NCI-H2107 treated with DMSO at 0.1 percent for 48 hours (cell line): ENCODE results near the gene ARID3A.
A peak's percentile ranks its signal among the peaks of the same experiment; 100 is the strongest.

Experiments used
- DNase-seq: peaks from one replicate; lab custom pipeline; 2025; ENCODE audit not compliant: unreplicated experiment; lab: John Stamatoyannopoulos, UW

Gene ARID3A

GRCh38 chr19:984165-984967 lies 58.5 kb downstream of the ARID3A start, which contains the start of gene WDR18:
WDR18 (plus strand) TSS chr19:984345; CDS start chr19:984354, 9 bp downstream.
- peak; percentile 62 for DNase-seq

- DNase-seq, result no peak
These were observed 60.2 kb downstream of the ARID3A start for GRCh38 chr19:986083-986482.

- DNase-seq, result no peak
These were observed 62.2 kb downstream of the ARID3A start for GRCh38 chr19:988081-988480.

- DNase-seq, result no peak
These were observed 62.7 kb downstream of the ARID3A start for GRCh38 chr19:988510-988909.

GRCh38 chr19:989381-990081 lies 63.7 kb downstream of the ARID3A start:
- DNase-seq, result no peak

- DNase-seq, result no peak
These were observed 64.3 kb downstream of the ARID3A start for GRCh38 chr19:990119-990571.

GRCh38 chr19:990746-991145 lies 64.9 kb downstream of the ARID3A start:
- DNase-seq, result no peak

GRCh38 chr19:991174-991931 lies 65.5 kb downstream of the ARID3A start:
- DNase-seq, result no peak

GRCh38 chr19:991932-992669 lies 66.3 kb downstream of the ARID3A start:
- DNase-seq, result no peak

- DNase-seq, result no peak
These were observed 66.8 kb downstream of the ARID3A start for GRCh38 chr19:992670-993055.

- DNase-seq, result no peak
These were observed 67.6 kb downstream of the ARID3A start for GRCh38 chr19:993361-993830.

GRCh38 chr19:993831-994393 lies 68.1 kb downstream of the ARID3A start:
- DNase-seq, result no peak

GRCh38 chr19:994516-994915 lies 68.7 kb downstream of the ARID3A start:
- DNase-seq, result no peak

- no peak for DNase-seq
These were observed 69.4 kb downstream of the ARID3A start for GRCh38 chr19:995051-995827.

GRCh38 chr19:996051-996838 lies 70.4 kb downstream of the ARID3A start:
- DNase-seq, result no peak

- no peak for DNase-seq
These were observed 72.2 kb downstream of the ARID3A start for GRCh38 chr19:998064-998463.

- no peak for DNase-seq
These were observed 73.5 kb downstream of the ARID3A start for GRCh38 chr19:999379-999719.

GRCh38 chr19:1000095-1000494 lies 74.3 kb downstream of the ARID3A start, which contains the start of gene GRIN3B:
GRIN3B (plus strand) TSS chr19:1000419; CDS start chr19:1000438, 19 bp downstream.
- no peak for DNase-seq
